Measurements from ENCODE around the gene ETV6. TPM values are rescaled to one million over a fixed set of nuclear protein-coding genes. Genes with fewer than 3 reads are reported as not detected.

The ETV6 gene
- polyA plus RNA-seq, 2 of the 4 experiments (the other 2 are of a cell fraction), result 4.0 to 7.0 TPM

GRCh38 chr12:11697670-11698387, 48.4 kb downstream of the ETV6 start:
- DNase-seq (ENCODE audit: low read depth in 1 of 2, low spot score in 1 of 2) (no peak), FAIRE-seq (no peak), ATAC-seq (no peak)
- POLR2A ChIA-PET, result interaction anchor here (0.6 kb wide), 1 partner anchor 13 kb away, joined by 7 read pairs; no protein-coding TSS in a partner anchor
- Histone ChIP-seq H3K9me3 (no peaks in the 10 kb centered on the region), H3K4me3 (no peak overlapping the region), H3K4me2 (no peak overlapping the region), H3K27ac (no peak overlapping the region), H3K4me1 (no peaks in the 10 kb centered on the region)
- 85% methylated on average over 3 of the region's 3 CpGs for WGBS (ENCODE audit: missing lambda C conversion rate)
- CTCF ChIA-PET, result interaction anchor here (1.2 kb wide), 1 partner anchor 335 kb away, joined by 3 read pairs; no protein-coding TSS in a partner anchor
- TF ChIP-seq RCOR1 (IDR thresholded peaks at IDR 0.05; ENCODE audit: low read depth, low read length) (no peak), ESRRA (IDR thresholded peaks at IDR 0.05; ENCODE audit: borderline replicate concordance, low read length) (no peak), MAZ (IDR thresholded peaks at IDR 0.05; ENCODE audit: borderline replicate concordance, low read depth, low read length) (no peak)

GRCh38 chr12:11698729-11699128, 49.3 kb downstream of the ETV6 start:
- no peak for FAIRE-seq
- TF ChIP-seq BHLHE40 (IDR thresholded peaks at IDR 0.05; ENCODE audit: low read depth, low read length), result no peak
- TF ChIP-seq RFX5 (IDR thresholded peaks at IDR 0.05), result no peak
- no peak for TF ChIP-seq RCOR1 (IDR thresholded peaks at IDR 0.05; ENCODE audit: low read depth, low read length)
- TF ChIP-seq HDAC2 (IDR thresholded peaks at IDR 0.05), result no peak
- no peak for TF ChIP-seq PHF8 (IDR thresholded peaks at IDR 0.05; ENCODE audit: borderline replicate concordance, low read depth)
- TF ChIP-seq ESRRA (IDR thresholded peaks at IDR 0.05; ENCODE audit: borderline replicate concordance, low read length), result no peak
- Histone ChIP-seq H3K4me3 (no peak overlapping the region), H3K9me3 (no peaks in the 10 kb centered on the region), H3K4me1 (no peaks in the 10 kb centered on the region), H3K4me2 (no peak overlapping the region), H3K27ac (no peak overlapping the region)
- ChIA-PET POLR2A (interaction anchor here (0.6 kb wide), 1 partner anchor 14 kb away, joined by 7 read pairs; no protein-coding TSS in a partner anchor), CTCF (interaction anchor here (0.6 to 1.4 kb wide), 3 partner anchors 10 to 206 kb away, joined by 3 read pairs; no protein-coding TSS in a partner anchor)
- 94% methylated on average over 2 of the region's 2 CpGs for WGBS (ENCODE audit: missing lambda C conversion rate)
- ATAC-seq, result no peak
- DNase-seq (ENCODE audit: low read depth in 1 of 2, low spot score in 1 of 2), result no peak

- CTCF ChIA-PET, result no interaction called here
- WGBS (ENCODE audit: missing lambda C conversion rate), result 91% methylated on average over 6 of the region's 6 CpGs
- no peak overlapping the region for H3K4me2 ChIP-seq
- H3K4me1 ChIP-seq, result peaks cover 13% of the 10 kb centered on the region
- DNase-seq (ENCODE audit: low read depth in 1 of 2, low spot score in 1 of 2) (no peak), FAIRE-seq (no peak), ATAC-seq (no peak)
- no peak overlapping the region for H3K27ac ChIP-seq
- POLR2A ChIA-PET, result no interaction called here
- no peak for TF ChIP-seq JUNB (IDR thresholded peaks at IDR 0.05)
- no peak for TF ChIP-seq BHLHE40 (IDR thresholded peaks at IDR 0.05; ENCODE audit: low read depth, low read length)
- TF ChIP-seq HOXB5 (CRISPR knock-in tag; IDR thresholded peaks at IDR 0.05), result no peak
- no peak overlapping the region for H3K4me3 ChIP-seq
- H3K9me3 ChIP-seq, result no peaks in the 10 kb centered on the region
Measured at GRCh38 chr12:11701433-11701832, 52.0 kb downstream of the ETV6 start.

DNA sequence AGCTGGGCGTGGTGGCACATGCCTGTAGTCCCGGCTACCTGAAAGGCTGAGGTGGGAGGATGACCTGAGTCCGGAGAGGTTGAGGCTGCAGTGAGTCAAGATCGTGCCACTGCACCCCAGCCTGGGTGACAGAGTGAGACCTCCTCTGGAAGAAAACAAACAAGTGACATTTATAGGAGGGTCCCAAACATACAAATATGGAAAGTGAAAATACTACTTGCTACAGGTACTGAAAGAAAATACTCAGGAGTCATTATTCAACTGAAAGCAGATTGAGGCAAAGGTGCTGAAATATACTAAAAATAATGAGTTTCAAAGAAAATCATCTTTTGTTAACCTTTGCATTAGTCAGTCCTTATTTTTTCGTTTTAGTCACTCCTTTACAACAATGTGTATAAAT, 53.5 kb downstream of the ETV6 start:
- Histone ChIP-seq H3K4me1 (peaks cover 13% of the 10 kb centered on the region), H3K4me2 (no peak overlapping the region), H3K4me3 (no peak overlapping the region), H3K27ac (no peak overlapping the region), H3K9me3 (no peaks in the 10 kb centered on the region)
- no peak for DNase-seq (ENCODE audit: low read depth in 1 of 2, low spot score in 1 of 2)
- WGBS (ENCODE audit: missing lambda C conversion rate), result 88% methylated on average over 5 of the region's 5 CpGs
- ChIA-PET CTCF (no interaction called here), POLR2A (no interaction called here)
- ATAC-seq, result no peak
- peak; percentile 51 for FAIRE-seq
- TF ChIP-seq JUNB (IDR thresholded peaks at IDR 0.05), result no peak
- TF ChIP-seq CBX8 (IDR thresholded peaks at IDR 0.05), result no peak
- TF ChIP-seq EP300 (IDR thresholded peaks at IDR 0.05), result no peak
- TF ChIP-seq, protein P1, sequence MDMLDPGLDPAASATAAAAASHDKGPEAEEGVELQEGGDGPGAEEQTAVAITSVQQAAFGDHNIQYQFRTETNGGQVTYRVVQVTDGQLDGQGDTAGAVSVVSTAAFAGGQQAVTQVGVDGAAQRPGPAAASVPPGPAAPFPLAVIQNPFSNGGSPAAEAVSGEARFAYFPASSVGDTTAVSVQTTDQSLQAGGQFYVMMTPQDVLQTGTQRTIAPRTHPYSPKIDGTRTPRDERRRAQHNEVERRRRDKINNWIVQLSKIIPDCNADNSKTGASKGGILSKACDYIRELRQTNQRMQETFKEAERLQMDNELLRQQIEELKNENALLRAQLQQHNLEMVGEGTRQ (IDR thresholded peaks at IDR 0.05), result no peak
- no peak for TF ChIP-seq PBX3 (IDR thresholded peaks at IDR 0.05)

- ChIA-PET POLR2A (no interaction called here), CTCF (interaction anchor here (0.6 kb wide), 1 partner anchor 31 kb away, joined by 3 read pairs; no protein-coding TSS in a partner anchor)
- Histone ChIP-seq H3K9me3 (no peaks in the 10 kb centered on the region), H3K4me3 (no peak overlapping the region), H3K4me2 (no peak overlapping the region), H3K4me1 (peaks cover 13% of the 10 kb centered on the region), H3K27ac (no peak overlapping the region)
- TF ChIP-seq JUN (IDR thresholded peaks at IDR 0.05), result no peak
- no peak for TF ChIP-seq ZNF302 (CRISPR knock-in tag; IDR thresholded peaks at IDR 0.05)
- no peak for TF ChIP-seq FOSB (CRISPR knock-in tag; IDR thresholded peaks at IDR 0.05)
- no peak for TF ChIP-seq BHLHE40 (IDR thresholded peaks at IDR 0.05; ENCODE audit: low read depth, low read length)
- no peak for TF ChIP-seq GATA3 (IDR thresholded peaks at IDR 0.05; ENCODE audit: borderline replicate concordance)
- no peak for TF ChIP-seq BCL3 (IDR thresholded peaks at IDR 0.05)
- TF ChIP-seq, protein P2, sequence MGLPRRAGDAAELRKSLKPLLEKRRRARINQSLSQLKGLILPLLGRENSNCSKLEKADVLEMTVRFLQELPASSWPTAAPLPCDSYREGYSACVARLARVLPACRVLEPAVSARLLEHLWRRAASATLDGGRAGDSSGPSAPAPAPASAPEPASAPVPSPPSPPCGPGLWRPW (IDR thresholded peaks at IDR 0.05), result no peak
- TF ChIP-seq CTCF (IDR thresholded peaks at IDR 0.05), result no peak
- DNase-seq (ENCODE audit: low read depth in 1 of 2, low spot score in 1 of 2), result no peak
- WGBS (ENCODE audit: missing lambda C conversion rate), result 71% methylated on average over 4 of the region's 4 CpGs
- ATAC-seq, result no peak
- FAIRE-seq, result no peak
Measured at GRCh38 chr12:11703378-11703777, 53.9 kb downstream of the ETV6 start.

Measured in A549 (cell line).